ENCODE measurements around the gene CSF2RB.
"Not testable (repeated sequence)": the region's sequence is repeated elsewhere in the genome, so short reads cannot be mapped to it uniquely, and the experiment has no call there.

The CSF2RB gene

DNA sequence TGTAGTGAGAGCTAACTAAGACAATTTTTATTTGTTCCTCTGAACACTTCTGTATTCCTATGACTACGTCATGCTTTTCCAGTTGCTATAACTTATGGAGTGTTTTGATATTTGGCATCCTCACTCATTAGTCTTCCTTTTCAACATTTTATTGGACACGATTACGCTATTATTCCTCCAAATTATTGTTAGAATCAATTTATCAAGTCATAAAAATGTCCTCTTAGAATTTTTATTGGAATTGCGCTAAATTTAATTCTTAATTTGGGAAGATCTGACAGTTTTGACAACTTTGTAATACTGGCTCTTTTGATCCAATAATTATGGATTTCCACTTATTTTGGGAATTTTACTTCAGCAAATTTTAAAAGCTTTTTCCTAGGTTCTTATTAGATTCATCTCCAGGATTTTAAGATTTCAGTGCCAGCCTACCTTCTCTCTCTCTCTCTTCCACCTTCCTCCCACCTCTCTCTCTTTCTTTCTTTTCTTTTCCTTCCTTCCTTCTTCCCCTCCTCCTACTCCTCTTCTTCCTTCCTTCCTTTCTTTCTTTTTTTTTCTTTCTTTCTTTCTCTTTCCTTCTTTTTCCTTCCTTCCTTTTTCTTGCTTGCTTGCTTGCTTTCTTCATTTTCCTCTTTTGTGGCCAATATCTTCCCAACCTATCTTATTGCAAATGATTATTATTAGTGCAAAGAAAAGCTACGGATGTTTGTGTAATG lies 55.0 kb downstream of the CSF2RB start:
- no peak for DNase-seq (ENCODE audit: low read depth in 3 of 3)

- no peak for DNase-seq (ENCODE audit: low read depth in 3 of 3)
Measured at GRCh38 chr22:36971341-36972125, 58.1 kb downstream of the CSF2RB start.

- DNase-seq (ENCODE audit: low read depth in 3 of 3) = no peak
Measured at GRCh38 chr22:36976606-36977005, 63.2 kb downstream of the CSF2RB start.

GRCh38 chr22:36977401-36977861 lies 64.0 kb downstream of the CSF2RB start:
- peak; percentile 60 to 74 (median 73) for DNase-seq (ENCODE audit: low read depth in 3 of 3)

GRCh38 chr22:36977947-36978660 lies 64.7 kb downstream of the CSF2RB start:
- peak; percentile 81 to 96 (median 81) for DNase-seq (ENCODE audit: low read depth in 3 of 3)

GRCh38 chr22:36979016-36979910 lies 65.8 kb downstream of the CSF2RB start:
- no peak for DNase-seq (ENCODE audit: low read depth in 3 of 3)

GRCh38 chr22:36981247-36981775 lies 67.9 kb downstream of the CSF2RB start:
- no peak for DNase-seq (ENCODE audit: low read depth in 3 of 3)

DNA sequence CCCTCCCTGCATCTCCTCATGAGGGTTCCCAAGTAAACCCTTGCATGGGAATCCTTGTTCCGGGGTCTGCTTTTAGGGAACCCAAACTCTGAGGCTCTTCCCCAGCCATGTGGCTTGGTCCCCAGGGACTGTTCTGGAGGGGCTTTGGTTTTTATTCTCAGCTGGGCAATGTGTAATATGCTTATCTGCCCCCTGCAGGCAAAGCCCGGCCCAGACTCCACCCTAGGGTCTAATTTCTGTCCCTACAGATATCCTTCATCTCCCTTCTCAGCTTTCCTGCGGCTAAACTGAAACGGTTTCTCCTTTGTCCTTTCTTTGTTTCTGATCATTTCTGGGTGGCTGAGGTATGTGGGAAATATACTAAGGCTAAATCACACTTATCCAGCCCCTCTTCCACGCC lies 68.7 kb downstream of the CSF2RB start:
- DNase-seq (ENCODE audit: low read depth in 3 of 3) = no peak

GRCh38 chr22:36985211-36985889 lies 71.9 kb downstream of the CSF2RB start:
- no peak for DNase-seq (ENCODE audit: low read depth in 3 of 3)

DNA sequence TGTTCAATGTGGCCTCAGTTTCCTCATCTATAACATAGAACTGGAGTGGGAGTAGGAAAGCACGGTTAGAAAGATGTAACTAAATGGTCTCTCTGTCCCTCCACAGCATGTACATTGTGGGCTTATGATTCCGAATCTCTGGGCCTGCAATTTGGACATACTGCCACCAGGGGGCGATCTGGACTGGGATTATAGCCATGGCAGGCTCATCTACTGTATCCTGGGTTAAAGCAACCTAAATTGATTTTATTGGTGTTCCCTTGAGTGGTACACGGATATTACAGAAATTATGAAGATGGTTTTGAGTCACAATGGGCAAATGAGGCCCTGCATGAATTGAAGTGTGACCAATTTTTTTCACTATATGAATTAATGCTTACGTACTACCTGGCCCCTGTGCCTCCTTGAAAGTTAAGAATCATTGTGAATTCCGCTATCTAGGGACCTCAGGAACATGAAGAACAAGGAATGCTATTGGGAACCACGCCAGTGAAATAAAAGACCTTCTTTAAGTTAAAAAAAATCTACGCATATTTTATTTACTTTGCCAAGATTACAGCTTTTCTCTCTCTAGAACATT lies 72.9 kb downstream of the CSF2RB start:
- DNase-seq (ENCODE audit: low read depth in 3 of 3) = peak; percentile 29 to 51 (median 32)

DNA sequence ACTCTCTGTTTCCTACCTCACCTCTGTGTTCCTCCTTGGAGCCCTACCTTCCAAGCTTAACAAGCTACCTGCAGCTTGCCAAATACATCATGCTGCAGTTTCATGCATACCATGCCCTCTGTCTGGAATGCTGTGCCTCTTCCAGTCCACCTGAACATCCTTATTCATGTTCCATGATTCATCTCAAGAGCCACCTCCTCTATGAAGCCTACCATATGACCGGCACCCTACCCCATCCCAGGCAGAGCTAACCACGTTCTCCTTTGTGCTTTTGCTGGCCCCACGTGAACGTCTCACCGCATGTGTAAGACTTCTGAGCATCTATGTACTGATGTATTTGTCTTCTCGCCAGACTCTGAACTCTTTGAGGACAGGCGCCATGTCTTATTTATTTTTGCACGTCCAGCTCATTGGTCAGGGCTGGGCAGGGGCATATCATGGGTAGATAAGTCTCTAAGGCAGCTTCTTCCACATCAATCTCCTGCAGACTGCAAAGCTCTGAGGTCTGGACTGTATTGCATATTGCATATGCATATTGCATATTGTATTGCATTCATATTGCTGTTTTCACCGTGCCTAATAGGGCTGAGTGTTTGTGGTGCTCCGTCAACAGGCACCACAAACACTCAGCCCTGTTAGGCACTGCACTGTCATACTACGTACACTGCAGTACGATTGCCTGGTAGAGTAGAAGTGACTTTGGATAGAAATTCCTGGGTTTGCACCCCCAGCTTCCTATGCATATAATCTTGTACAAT lies 74.8 kb downstream of the CSF2RB start:
- DNase-seq (ENCODE audit: low read depth in 3 of 3) = no peak

GRCh38 chr22:36989012-36989411 lies 75.6 kb downstream of the CSF2RB start:
- DNase-seq (ENCODE audit: low read depth in 3 of 3) = not testable (repeated sequence)
